LHCN-M2 (cell line): ENCODE data around the gene SMOC2. TPM values are rescaled to one million over a fixed set of nuclear protein-coding genes. Genes with fewer than 3 reads are reported as not detected.
"Not testable (repeated sequence)": the region's sequence is repeated elsewhere in the genome, so short reads cannot be mapped to it uniquely, and the experiment has no call there.

Source experiments
- DNase-seq: peaks from one replicate; pipeline ENCODE4 v3.0.0-alpha.2; 2012; ENCODE audit warnings: low read depth
- total RNA-seq: library from RNA; depleted of rRNA; stranded (reverse); fragments of >200 nt; gene quantifications from 2 replicates; pipeline ENCODE4 v1.2.3, GENCODE V29; 2014

Gene SMOC2
- total RNA-seq, 1 experiment from 2014 or later = not detected

DNA sequence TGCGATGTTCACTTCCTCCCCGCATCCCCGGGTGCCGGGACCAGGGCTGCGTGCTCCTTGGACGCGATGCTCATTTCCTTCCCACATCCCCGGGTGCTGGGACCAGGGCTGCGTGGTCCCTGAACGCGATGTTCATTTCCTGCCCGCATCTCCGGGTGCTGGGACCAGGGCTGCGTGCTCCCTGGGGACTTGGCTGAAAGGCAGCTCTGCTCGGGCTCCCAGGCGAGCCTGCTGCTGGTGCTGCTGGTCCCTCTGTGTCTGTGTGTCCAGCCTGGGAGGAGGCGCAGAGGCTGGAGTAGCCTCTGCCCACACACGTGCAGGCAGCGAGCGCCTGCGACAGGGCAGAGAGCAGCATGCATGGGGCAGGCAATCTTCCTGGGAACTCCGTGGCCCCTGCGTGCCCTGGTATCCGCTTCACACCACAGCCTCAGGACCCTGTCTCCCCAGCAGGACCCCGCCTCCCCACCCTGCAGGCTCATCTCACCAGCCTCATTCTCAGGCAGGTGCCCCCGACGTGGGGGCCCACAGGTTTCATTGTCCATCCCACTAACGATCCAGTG lies 132.4 kb downstream of the SMOC2 start:
- not testable (repeated sequence) for DNase-seq

DNA sequence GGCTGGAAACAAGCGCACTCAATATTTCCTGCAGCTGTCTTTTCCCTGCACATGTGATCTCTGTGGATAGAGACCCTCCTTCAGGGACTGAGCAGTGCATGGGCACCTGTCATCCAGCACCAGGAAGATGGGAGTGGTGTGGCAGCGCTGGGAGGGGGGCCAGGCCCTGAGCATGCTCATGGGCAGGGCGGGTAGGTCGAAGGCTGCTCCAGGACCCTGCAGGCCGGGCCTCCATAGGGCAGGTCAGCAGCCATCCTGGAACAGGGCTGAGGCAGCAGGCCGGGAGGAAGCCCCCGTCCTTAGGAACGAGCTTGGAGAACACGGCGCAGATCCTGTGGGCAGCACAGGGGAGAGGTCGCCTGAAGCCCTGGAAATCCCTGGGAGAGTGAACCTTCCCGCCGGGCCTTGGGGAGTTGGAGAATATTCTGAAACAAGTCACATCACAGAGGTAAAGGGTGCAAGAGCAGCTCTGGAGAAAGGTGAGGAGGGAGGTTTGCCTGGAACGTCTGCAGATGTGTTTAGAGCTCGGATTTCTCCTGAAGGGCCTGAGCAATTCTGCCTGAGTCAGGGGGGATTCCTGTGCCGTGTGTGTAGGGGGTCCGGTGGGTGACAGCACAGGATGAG lies 133.2 kb downstream of the SMOC2 start:
- no peak for DNase-seq

DNA sequence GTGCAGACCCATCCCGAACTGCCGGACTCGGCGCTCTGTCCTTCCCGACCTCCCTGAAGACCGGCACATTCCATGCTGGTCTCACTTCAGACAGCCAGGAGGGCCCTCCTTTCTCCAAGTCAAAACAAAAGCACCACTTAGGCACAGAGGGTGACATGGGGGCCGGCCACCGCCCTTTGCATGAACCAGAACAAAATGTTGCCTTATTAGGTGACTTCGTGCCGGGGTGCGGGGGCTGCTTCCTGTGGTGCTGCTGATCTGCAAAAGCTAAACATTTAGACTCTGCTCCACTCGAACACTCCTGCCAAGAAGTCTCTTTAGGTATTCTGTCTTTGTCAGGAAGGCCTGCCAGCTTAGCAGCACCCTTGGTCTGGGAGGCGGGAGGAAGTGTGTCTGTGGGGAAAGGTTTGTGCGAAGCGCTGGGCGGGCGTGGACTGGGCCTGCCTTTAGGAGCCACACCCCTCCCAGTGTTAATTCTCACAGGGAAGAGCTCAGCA lies 133.8 kb downstream of the SMOC2 start:
- DNase-seq = no peak

DNA sequence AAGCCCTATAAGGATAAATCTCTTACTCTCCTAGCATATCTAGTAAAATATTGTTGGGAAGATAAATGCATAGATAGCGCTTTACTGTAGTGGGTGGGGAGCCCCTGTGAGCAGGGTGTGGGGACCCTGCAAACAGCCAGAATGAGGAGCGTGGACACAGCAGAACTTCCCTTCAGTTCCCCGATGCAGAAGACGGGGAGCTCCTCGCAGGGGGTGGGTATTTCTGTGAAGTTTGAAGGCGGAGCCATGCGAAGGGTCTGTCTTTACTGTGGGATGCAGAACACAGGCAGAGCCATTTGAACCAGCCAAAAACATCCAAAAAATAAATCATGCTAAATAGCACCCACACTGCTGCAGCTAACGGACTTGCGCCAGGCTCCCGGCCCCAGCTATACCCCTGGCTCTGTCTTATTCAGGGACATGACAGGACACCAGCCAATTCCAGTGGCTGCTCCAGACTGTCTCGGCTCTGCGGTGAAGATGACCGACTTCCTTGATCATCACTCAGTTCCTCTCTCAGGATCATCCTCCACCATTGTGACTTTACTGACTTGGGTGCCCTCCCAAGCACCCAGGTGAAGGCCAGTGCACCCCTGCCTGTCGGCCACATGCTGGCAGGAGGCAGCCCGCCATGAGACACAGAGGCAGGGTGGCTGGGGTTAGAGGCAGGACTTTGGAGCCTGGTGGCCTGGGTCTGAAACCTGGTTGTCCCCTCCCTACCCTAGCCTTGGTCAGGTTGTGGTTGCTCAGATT lies 134.5 kb downstream of the SMOC2 start:
- no peak for DNase-seq

DNA sequence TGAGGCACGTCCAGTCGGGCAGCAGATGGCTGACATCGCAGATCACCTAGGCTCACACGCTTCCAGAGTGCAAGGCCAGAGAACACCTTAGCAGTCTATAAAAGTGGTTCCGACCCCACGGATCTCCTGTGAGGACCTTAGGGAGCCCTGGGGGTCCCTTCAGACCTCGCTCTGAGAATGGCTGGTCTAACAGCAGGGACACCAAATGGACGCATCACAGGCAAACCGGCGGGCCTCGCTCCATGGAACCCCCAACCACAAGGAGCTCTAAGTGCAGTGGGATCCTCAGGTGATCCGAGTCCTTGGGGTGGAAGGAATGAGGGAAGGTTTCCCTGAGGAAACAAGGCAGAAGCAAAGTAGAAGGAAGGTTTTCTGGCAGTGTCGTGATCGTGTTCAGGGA lies 135.4 kb downstream of the SMOC2 start:
- DNase-seq = no peak

DNA sequence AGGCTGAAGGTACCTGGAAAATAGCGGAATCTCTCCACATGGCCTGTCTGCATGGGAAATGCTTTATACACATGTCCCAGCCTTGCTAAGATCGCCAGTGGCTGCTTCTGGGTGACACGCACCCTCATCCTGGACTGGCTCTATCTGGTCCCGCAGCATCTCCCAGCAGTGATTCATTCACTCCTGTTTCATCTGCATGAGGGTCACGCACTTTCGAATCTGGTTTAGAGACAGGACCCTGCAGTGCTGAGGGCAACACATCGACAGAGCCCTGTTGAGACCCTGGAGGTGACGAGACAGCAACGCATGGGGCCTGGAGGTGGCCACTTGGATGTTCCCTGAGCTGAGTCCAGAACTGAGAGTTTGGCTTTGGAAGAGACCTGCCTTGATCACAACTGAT lies 136.5 kb downstream of the SMOC2 start:
- no peak for DNase-seq

DNA sequence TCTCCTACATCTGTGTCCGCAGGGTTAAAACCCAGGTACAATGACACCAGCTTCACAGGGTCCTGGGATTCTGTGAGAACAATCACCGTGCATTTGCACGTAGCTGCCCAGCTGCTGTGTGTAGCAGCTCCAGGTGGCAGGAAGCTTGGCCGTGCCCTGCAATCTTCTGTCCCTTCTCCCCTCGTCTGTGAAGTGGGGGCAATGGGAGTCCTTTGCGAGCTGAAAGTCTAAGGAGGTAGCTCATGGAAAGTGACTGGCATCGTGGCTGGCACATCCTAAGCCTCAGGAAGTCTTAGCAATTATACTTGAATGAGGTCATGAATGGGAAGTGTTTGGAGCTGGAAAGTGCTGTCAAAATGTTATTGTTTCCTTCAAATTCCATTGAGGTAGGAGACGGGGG lies 137.1 kb downstream of the SMOC2 start:
- DNase-seq = no peak

DNA sequence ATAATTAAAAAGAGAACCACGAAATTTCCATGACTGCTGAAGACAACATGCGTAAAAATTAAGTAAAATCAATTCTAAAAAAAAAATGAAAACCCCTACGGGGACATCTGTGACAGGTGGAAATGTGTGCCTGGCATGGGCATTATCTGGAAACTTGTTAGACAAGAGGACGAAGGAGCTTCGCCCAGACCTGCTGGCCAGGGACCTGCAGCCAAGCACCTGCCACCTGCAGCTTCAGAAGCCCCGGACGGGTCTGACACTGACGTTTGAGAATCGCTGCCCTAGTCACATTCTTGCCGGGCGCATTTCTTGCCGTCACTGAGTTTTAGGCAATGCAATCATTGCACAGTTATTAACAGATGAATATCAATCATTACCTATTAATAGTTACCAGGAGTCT lies 140.3 kb downstream of the SMOC2 start:
- DNase-seq = no peak

DNA sequence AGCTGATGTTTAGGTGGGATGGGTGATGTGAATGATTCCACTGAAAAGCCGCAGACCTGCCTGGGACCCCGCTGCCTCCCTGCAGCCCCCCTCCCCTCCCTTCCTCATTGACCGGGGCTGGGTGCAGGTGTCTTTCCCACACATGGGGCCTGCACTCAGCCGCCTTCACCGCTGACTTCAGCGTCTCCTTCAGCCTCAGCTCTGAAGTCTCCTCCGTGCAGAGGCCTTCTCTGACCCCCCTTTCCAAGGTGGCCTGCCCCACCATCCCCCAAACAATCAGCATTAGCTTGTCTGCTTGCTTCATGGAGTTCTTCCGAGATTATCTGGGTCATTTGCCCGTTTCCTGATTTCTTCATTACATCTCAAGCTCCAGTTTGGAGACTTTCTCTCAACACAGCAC lies 140.7 kb downstream of the SMOC2 start:
- no peak for DNase-seq

DNA sequence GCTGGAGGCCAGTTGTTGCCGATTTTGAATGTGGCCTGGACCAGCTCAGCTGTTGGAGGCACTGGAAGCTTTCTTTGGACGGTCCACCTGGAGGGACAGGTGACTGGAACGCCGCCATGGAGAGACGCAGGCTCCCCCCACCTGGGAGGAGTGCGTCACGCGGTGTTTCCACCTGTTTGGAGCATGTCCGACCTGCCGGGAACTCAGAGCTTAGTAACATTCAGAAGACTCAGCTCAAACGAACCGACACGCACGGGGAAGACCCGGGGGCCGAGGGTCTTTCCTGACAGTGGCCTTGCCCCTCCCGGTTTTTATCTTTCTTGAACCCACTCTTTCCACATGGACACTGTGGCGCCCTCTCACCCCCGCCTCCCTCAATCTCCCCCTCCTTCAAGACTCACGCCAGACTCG lies 141.6 kb downstream of the SMOC2 start:
- DNase-seq = no peak

DNA sequence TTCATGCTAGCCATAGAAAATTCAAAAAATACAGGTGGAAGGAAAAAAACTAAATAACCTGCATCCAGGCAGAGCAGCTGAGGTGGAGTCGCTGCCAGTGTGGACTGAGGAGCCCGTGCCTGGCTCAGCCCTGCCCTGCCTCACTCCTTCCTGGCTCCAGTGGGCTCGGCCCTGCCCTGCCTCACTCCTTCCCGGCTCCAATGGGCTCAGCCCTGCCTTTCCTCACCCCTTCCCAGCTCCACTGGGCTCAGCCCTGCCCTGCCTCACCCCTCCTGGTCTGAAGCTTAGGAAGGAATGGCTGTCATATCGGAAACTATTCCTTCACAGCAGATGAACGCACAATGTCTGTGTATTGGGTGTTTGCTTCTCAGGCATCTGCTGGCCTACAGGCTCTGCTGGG lies 142.1 kb downstream of the SMOC2 start:
- no peak for DNase-seq

DNA sequence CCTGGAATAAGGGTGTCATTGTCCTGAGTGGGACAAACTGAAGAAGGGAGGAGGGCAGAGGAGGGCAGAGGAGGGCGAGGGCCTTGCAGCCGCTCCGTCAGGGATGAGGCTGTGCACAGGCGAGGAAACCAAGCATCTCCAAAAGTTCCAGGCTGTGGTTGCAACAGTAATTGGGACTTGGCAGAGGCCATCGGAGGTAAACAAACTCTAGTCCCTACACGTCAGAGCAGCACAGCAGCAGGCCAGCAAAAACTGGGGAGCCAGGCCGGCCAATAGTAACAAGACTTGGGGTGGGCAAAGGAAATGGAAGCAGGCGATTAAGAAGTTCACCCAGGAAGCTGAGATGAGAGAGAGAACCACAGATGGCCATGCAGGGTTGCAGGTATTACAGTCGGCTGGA lies 142.8 kb downstream of the SMOC2 start:
- DNase-seq = no peak

DNA sequence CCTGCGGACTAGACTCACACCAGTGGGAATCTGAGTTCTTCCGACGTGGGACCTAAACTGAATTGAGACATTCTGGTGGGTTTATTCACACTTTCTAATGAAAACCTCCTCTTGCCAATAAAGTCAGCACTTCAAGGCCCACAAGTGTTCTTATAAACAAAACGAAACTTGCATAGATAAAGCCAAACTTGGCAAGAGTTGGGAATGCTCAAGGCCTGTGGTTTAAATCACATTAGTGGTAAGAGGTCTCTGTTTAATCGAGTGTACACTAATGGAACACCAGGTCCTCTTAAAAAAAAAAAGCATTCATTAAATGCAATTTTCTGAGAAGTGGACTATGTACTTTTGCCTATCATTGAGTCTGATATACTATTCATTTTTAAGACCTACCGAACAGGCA lies 143.3 kb downstream of the SMOC2 start:
- DNase-seq = no peak

DNA sequence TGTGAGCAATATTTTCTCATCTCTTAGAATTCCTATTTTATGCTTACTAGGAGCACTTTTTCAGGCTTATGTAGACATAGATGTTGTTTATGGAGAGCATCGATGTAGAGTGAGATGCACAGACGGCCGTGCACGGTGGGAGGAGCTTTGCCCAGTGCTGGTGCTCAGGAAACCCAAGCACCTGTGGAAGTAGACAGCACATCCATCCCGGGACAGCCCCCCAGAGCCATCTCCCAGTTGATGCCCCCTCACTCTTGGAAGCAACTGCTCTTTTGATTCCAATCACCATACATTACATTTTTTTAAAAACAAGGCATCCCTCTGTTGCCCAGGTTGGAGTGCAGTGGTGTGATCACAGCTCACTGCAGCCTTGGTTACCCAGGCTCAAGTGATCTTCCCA lies 143.7 kb downstream of the SMOC2 start:
- no peak for DNase-seq

DNA sequence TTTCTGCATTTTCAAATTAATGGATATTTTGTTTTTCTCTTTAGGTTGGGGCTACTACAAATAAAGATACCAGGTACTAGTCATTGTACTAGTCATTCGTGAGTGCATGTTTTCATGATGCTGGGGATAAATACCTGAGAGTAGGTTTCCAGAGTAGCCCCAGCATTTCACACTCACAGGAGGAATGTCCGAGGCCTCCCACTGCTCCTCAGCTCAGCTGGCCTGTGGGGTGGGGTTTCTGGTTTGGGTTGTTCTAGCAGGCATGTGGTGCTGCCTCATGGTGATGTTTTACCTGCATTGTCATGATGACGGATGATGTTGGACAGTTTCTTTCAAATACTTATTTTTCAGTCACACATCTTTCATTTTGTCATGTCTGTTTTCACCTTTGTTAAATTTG lies 144.5 kb downstream of the SMOC2 start:
- DNase-seq = no peak

DNA sequence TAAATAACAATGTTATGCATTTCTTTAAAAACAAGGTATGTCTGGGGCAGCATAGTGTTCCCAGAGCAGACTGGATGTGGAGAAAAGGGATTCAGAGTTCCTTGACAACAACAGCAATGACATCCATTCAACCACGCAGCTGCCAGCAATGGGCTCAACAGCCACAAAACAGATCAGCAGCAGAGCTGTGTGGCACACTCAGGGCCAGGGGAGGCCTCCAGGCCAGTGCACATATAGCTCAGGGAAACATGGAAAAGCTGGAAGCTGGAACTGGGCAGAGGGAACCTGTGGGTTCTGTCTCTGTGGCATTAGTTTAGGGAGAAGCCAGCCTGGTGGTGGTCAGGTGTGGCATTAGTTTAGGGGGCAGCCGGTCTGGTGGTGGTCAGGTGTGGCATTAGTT lies 148.3 kb downstream of the SMOC2 start:
- DNase-seq = no peak

DNA sequence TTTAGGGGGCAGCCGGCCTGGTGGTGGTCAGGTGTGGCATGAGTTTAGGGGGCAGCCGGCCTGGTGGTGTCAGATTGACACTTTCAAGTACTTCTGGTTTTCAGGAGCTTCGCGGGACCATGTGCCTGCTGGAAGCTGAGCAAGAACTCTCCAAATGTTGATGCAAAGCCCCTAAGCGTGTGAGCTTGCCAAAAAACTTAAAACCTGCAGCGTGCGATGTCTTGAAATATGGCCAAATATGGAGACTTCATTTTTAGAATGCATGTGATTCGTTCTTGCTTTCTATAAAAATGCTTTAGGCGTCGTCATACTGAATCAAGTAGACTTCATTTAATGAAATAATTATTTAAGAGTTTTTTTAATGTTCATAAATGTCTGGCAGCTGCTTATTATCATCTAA lies 149.4 kb downstream of the SMOC2 start:
- no peak for DNase-seq

DNA sequence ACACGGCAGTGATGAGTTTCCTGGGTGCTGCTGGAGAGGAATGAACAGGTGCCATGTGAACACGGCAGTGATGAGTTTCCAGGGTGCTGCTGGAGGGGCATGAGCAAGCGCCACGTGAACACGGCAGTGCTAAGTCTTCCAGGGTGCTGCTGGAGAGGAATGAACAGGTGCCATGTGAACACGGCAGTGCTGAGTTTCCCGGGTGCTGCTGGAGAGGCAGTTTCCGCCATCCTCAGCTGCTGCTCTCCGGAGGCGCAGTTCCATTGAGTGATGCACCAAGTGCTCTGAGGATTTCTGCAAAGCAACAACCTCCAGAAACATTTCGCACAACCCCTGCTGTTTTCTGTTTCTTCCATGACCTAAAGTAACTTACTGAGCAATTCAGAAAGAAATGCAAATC lies 155.4 kb downstream of the SMOC2 start:
- DNase-seq = no peak

DNA sequence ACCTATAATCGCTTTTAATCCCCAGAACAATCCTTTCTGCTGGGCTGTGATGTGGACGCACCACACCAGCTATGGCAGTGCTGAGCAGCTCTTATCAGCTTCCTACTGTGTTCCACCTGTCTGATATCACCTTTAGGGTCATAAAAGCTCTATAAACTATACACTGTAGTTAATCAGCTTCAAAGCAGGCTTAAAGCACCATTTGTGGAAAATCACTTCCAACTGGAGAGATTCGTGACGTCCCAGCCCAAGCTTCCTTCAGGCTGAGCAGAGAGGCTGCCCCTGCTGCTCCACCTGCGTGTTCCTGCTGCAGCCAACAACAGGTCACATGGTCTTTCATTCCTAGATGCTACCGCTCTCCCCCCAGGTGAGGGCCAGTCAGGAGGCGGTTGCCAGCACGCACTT lies 156.5 kb downstream of the SMOC2 start:
- no peak for DNase-seq

DNA sequence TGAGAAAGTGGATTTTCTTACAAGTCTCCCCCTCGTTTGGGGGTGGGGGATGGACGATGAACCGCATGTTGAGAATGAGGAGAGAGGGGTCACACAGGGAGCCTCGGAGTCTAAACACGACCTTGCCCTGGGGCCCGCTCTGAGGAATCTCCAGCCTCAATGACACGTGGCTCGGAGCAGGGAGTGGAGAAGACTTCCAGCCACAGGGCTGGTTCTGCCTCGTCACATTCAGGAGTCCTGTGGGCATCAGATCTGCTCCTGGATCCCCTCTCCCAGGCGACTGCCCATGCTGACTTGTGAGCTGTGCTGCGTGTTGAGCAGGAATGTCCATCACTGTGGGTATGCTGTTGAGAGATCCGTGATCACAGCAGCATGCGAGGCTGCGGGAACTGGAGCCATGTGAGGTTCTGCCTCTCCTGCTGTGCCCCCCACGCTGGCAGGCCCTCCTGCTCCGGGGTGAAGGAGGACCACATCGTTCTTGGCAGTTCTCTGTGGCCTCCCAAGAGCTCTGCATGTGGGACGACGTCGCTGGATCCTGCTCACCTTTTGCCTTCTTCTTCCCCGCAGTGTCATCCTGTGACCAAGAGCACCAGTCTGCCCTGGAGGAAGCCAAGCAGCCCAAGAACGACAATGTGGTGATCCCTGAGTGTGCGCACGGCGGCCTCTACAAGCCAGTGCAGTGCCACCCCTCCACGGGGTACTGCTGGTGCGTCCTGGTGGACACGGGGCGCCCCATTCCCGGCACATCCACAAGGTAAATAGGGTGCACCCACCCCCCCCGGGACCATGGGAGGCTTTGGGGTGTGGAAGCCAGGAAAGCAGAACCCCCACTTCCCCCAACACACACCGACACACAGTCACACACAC lies 157.5 kb downstream of the SMOC2 start:
- no peak for DNase-seq

DNA sequence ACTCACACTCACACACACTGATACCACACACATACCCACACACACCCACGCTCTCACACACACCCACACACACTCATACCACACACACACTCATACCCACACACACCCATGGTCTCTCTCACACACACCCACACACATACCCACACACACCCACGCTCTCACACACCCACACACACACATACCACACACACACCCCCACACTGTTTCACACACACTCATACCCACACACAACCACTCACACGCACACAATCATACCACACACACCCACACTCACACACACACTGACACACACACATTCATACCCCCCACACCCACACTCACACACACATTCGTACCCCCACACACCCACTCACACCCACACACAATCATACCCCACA lies 158.1 kb downstream of the SMOC2 start:
- no peak for DNase-seq

DNA sequence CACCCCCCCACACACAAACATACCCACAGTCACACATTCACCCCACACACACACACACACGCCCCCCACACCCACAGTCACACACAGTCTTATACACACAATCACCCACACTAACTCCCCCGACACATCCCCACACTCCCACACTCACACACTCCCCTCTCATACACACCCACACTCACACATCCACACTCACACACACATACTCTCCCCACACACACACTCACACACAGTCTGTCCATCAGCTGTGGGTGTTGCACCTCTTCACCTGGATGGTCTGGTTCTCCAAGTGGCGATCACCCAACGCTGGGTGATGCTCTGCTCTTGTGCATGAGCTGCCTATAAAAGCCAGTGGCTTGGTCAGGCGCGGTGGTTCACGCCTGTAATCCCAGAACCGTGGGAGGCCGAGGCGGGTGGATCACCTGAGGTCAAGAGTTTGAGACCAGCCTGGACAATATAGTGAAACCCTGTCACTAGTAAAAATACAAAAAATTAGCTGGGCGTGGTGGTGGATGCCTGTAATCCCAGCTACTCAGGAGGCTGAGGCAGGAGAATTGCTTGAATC lies 158.9 kb downstream of the SMOC2 start:
- DNase-seq = no peak
